ENCODE measurements around the gene KRT81. TPM values are rescaled to one million over a fixed set of nuclear protein-coding genes. Genes with fewer than 3 reads are reported as not detected.

Gene KRT81
- total RNA-seq, 1 donor from 2014 or later = not detected

DNA sequence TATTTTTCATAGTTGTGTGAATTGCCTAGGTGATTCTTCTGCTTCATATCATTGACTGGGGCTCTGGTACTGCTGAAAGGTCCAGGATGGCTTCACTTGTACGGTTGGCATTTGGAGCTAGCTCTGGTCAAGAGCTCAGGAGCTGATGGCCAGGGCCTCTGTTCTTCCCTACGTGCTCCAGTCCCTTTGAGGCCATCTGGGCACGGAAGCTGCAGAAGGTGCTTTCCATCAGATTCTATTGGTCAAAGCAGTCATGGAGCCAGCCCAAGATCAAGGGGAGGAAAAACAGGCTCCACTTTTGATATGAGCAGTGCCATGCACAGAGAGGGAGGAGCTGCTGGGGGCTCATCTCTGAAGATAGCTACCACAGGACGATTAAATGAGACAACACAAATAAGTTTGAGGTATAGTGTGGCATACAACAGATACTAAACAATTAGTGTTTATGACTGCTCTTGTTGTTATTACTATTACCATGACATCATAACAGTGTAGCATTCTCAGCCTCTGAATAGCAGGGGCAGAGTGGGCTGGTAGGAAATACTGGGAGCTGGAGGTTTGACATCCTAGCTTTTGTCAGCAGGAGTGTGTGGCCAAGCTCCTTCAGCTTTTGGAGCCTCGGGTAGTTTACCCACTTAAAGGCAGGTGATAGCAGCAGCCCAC lies 19.4 kb upstream of the KRT81 start:
- peaks cover 20% of the 10 kb centered on the region for H3K27me3 Mint-ChIP-seq (ENCODE audit: unreplicated experiment)
- TF ChIP-seq, protein P1, sequence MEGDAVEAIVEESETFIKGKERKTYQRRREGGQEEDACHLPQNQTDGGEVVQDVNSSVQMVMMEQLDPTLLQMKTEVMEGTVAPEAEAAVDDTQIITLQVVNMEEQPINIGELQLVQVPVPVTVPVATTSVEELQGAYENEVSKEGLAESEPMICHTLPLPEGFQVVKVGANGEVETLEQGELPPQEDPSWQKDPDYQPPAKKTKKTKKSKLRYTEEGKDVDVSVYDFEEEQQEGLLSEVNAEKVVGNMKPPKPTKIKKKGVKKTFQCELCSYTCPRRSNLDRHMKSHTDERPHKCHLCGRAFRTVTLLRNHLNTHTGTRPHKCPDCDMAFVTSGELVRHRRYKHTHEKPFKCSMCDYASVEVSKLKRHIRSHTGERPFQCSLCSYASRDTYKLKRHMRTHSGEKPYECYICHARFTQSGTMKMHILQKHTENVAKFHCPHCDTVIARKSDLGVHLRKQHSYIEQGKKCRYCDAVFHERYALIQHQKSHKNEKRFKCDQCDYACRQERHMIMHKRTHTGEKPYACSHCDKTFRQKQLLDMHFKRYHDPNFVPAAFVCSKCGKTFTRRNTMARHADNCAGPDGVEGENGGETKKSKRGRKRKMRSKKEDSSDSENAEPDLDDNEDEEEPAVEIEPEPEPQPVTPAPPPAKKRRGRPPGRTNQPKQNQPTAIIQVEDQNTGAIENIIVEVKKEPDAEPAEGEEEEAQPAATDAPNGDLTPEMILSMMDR (IDR thresholded peaks at IDR 0.05; ENCODE audit: partially characterized antibody, unreplicated experiment) = no peak
- no peaks in the 10 kb centered on the region for H3K36me3 Mint-ChIP-seq (ENCODE audit: unreplicated experiment)
- H3K4me1 Mint-ChIP-seq (ENCODE audit: low read depth, unreplicated experiment) = peaks cover 3% of the 10 kb centered on the region
- peaks cover 7% of the 10 kb centered on the region for H3K9me3 Mint-ChIP-seq (ENCODE audit: unreplicated experiment)
- H3K27ac Mint-ChIP-seq (ENCODE audit: unreplicated experiment) = no peak overlapping the region
- no peak for DNase-seq
- no peak overlapping the region for H3K4me3 Mint-ChIP-seq (ENCODE audit: unreplicated experiment)

DNA sequence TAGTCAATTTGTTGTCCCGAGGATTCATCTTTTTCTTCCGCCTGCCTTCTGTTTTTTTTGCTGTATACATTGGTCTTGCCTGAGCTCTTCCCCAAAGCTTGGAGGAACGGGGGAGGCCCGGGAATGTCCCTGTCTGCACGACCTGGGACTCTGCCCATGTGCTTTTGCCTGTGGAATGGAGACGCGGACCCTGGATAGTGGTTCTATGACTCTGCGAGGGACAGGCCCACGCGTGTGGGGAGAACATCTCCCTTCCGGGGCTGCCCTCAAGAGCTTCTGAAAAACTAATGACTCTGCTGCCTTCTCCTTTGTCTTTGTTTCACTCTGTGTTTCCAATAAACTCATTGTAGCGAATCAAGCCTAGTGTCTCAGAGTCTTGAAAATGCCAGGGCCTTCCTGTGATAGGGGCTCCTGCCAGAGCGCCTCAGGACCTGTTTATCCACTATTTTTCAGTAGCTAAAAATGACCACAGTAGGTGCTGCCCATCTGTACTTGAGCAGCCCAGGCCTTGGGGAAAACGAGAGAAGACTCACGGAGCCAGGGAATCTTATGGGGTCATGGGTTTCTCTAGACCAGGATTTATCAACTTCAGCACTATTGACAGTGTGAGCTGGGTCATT lies 17.6 kb upstream of the KRT81 start:
- DNase-seq = no peak
- peak overlapping the region; percentile 68 for H3K27ac Mint-ChIP-seq (ENCODE audit: unreplicated experiment)
- H3K36me3 Mint-ChIP-seq (ENCODE audit: unreplicated experiment) = no peaks in the 10 kb centered on the region
- H3K27me3 Mint-ChIP-seq (ENCODE audit: unreplicated experiment) = peaks cover 18% of the 10 kb centered on the region
- peaks cover 11% of the 10 kb centered on the region for H3K9me3 Mint-ChIP-seq (ENCODE audit: unreplicated experiment)
- TF ChIP-seq, protein P1 (IDR thresholded peaks at IDR 0.05; ENCODE audit: partially characterized antibody, unreplicated experiment) = no peak
- H3K4me3 Mint-ChIP-seq (ENCODE audit: unreplicated experiment) = peak overlapping the region; percentile 88
- peaks cover 3% of the 10 kb centered on the region for H3K4me1 Mint-ChIP-seq (ENCODE audit: low read depth, unreplicated experiment)

DNA sequence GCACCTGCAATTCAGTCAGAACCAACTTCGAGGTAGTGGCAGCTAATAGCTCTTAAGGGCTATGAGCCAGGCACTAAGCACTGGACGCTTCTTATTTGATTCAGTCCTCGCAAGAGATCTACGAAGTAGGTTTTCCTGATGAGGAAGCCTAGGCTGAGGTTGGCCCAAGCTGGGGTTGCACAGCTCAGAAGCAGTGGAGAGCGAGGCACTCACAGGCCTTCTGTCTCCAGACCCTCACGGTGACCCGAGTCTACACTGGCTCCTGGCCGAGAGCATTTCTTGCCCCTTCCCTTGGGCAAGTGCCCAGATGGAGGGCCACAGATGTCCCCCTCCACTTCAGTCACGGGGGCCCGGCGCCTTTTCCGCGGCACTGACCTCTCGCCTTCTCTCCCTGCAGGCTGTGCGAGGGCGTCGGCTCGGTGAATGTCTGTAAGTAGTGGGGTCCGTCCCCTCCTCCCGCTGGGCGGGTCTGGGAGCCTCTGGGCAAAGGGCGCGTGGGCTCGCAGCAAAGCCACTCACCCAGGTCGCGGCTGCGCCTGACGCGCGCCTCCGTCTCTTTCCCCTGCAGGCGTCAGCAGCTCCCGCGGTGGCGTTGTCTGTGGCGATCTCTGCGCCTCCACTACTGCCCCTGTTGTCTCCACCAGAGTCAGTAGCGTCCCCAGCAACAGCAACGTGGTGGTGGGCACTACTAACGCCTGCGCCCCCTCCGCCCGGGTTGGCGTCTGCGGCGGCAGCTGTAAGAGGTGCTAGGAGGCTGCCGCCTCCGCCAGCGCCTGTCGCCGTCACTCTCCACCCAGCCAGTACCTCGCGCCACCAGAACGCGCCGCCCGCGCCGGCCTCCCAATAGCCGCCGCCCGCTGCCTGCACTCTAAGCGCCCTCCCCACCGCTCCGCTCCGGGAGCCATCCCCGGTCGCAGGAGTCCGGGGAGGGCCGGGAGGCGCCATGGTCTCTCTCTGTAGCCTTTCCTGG lies 16.8 kb upstream of the KRT81 start:
- DNase-seq = peak; percentile 88
- no peak overlapping the region for H3K27ac Mint-ChIP-seq (ENCODE audit: unreplicated experiment)
- TF ChIP-seq, protein P1 (IDR thresholded peaks at IDR 0.05; ENCODE audit: partially characterized antibody, unreplicated experiment) = no peak
- no peaks in the 10 kb centered on the region for H3K36me3 Mint-ChIP-seq (ENCODE audit: unreplicated experiment)
- H3K4me1 Mint-ChIP-seq (ENCODE audit: low read depth, unreplicated experiment) = peaks cover 3% of the 10 kb centered on the region
- H3K27me3 Mint-ChIP-seq (ENCODE audit: unreplicated experiment) = peaks cover 18% of the 10 kb centered on the region
- H3K4me3 Mint-ChIP-seq (ENCODE audit: unreplicated experiment) = peak overlapping the region; percentile 88
- H3K9me3 Mint-ChIP-seq (ENCODE audit: unreplicated experiment) = peaks cover 10% of the 10 kb centered on the region

DNA sequence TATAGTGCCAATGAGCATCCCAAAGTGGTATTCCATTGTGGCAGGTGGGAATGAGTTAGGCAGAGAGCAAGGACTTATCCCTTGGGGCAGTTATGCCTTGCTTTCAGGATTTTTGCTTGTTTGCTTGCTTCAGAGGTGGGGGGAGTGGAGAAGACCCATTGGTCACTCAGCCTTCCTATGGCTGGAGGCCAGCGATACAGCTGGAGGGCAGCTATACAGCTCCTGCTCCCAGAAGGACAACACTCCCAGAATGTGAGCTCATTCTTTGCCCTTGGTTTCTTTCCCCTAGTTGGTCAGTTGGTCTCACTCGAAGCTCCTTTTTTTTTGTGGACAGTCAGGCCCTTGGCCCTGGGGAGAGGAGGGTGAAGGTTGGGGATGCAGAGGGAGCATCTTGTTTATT lies 15.4 kb upstream of the KRT81 start:
- Mint-ChIP-seq H3K4me3 (ENCODE audit: unreplicated experiment) (no peak overlapping the region), H3K36me3 (ENCODE audit: unreplicated experiment) (no peaks in the 10 kb centered on the region), H3K27ac (ENCODE audit: unreplicated experiment) (no peak overlapping the region), H3K4me1 (ENCODE audit: low read depth, unreplicated experiment) (peaks cover 3% of the 10 kb centered on the region), H3K27me3 (ENCODE audit: unreplicated experiment) (peaks cover 14% of the 10 kb centered on the region), H3K9me3 (ENCODE audit: unreplicated experiment) (peaks cover 6% of the 10 kb centered on the region)
- no peak for DNase-seq
- TF ChIP-seq, protein P1 (IDR thresholded peaks at IDR 0.05; ENCODE audit: partially characterized antibody, unreplicated experiment) = no peak

All from glutamatergic neuron (in vitro differentiated cells).